Transverse colon (tissue), 4 donors: ENCODE data around the gene LCE4A.

ENCODE experiments used
- CTCF ChIP-seq, 5 experiments: fragments of 200-600 bp in 3 of 5; fragments of 450-650 bp in 2 of 5; sonication (generic) in 3 of 5; IDR thresholded peaks; 1 replicate in 2 of 5; 2 replicates in 3 of 5; pipeline ENCODE4 v1.5.1; 2016 to 2017; ENCODE audit warnings: antibody characterized with exemption in 5 of 5, inconsistent platforms in 3 of 5, mild to moderate bottlenecking in 2 of 5, moderate library complexity in 1 of 5
- POLR2A ChIP-seq: fragments of 450-650 bp; IDR thresholded peaks from one replicate; pipeline ENCODE4 v1.6.1; 2016; ENCODE audit warnings: antibody characterized with exemption, mild to moderate bottlenecking, moderate library complexity
- POLR2AphosphoS5 ChIP-seq, 3 donors: sonication (generic); formaldehyde crosslinking; IDR thresholded peaks; one replicate each; pipeline ENCODE4 v1.6.1; 2016; ENCODE audit warnings: antibody characterized with exemption in 3 of 3

DNA sequence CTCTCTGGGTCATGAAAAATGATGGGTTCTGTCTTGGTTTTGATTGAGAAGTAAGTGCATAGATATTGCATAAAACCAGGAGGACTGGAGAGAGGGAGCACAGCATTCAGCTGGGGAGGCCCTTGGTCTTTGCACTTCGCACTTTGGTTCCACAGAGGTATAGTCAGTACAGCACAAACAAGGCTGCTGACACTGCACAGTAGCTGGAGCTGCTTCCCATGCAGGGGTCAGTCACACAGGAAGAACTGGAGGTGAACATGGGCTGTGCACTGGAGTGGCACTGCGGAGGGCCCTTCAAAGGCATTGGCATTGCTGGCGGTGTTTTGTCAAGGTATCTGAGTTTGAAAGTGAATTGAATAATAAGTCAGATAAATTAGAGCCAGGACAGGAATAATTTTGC lies 49.3 kb upstream of the LCE4A start:
- TF ChIP-seq POLR2AphosphoS5 (IDR thresholded peaks at IDR 0.05) (no peak), CTCF (IDR thresholded peaks at IDR 0.05) (no peak), POLR2A (no peak)
